ENCODE results near the gene FXYD3. TPM values are rescaled to one million over a fixed set of nuclear protein-coding genes. Genes with fewer than 3 reads are reported as not detected.
"Not testable (repeated sequence)": the region's sequence is repeated elsewhere in the genome, so short reads cannot be mapped to it uniquely, and the experiment has no call there.

Gene FXYD3
- total and polyA plus RNA-seq, 4 donors, result 0.32 to 0.45 TPM; not detected in 2

GRCh38 chr19:35100588-35101533 lies 14.8 kb upstream of the FXYD3 start:
- H3K4me3 ChIP-seq (ENCODE audit: low read depth in 1 of 3, low read length in 3 of 3), result no peak overlapping the region
- H3K9me3 ChIP-seq (ENCODE audit: control insufficient read depth in 4 of 4, low read length in 3 of 4), result no peaks in the 10 kb centered on the region
- no peaks in the 10 kb centered on the region for H3K27me3 ChIP-seq (ENCODE audit: control insufficient read depth in 4 of 4, insufficient read depth in 4 of 4, low read length in 3 of 4)
- WGBS, result 87% methylated on average over 16 of the region's 16 CpGs
- TF ChIP-seq YY1 (IDR thresholded peaks at IDR 0.05) (no peak), NR2F2 (IDR thresholded peaks at IDR 0.05) (no peak), ZBTB33 (IDR thresholded peaks at IDR 0.05) (no peak), HNF4G (IDR thresholded peaks at IDR 0.05) (no peak), MAX (IDR thresholded peaks at IDR 0.05) (no peak), GABPA (IDR thresholded peaks at IDR 0.05 in 1 of 2, conservative IDR thresholded peaks at IDR 0.05 in 1 of 2) (no peak), FOXA1 (IDR thresholded peaks at IDR 0.05) (no peak), SP1 (IDR thresholded peaks at IDR 0.05) (no peak), JUND (IDR thresholded peaks at IDR 0.05) (no peak), TAF1 (conservative IDR thresholded peaks at IDR 0.05) (no peak), ATF3 (IDR thresholded peaks at IDR 0.05) (no peak), HNF4A (conservative IDR thresholded peaks at IDR 0.05) (no peak)
- H3K36me3 ChIP-seq (ENCODE audit: control insufficient read depth in 4 of 4, insufficient read depth in 3 of 4, low read depth in 1 of 4, low read length in 3 of 4), result no peaks in the 10 kb centered on the region
- no peak for DNase-seq (ENCODE audit: low spot score)
- peaks cover 2 to 15% (median 11%) of the 10 kb centered on the region in 4 donors for H3K4me1 ChIP-seq (ENCODE audit: control insufficient read depth in 4 of 4, insufficient read depth in 4 of 4, low read length in 3 of 4)
- no peak overlapping the region for H3K9ac ChIP-seq (ENCODE audit: low read depth in 1 of 2, low read length in 2 of 2)
- no peak overlapping the region for H3K27ac ChIP-seq (ENCODE audit: low read depth in 1 of 2, low read length in 2 of 2)

- not testable (repeated sequence) for H3K27ac ChIP-seq (ENCODE audit: low read depth in 1 of 2, low read length in 2 of 2); DNase-seq (ENCODE audit: low spot score); H3K4me3 ChIP-seq (ENCODE audit: low read depth in 1 of 3, low read length in 3 of 3); H3K36me3 ChIP-seq (ENCODE audit: control insufficient read depth in 4 of 4, insufficient read depth in 3 of 4, low read depth in 1 of 4, low read length in 3 of 4); H3K9me3 ChIP-seq (ENCODE audit: control insufficient read depth in 4 of 4, low read length in 3 of 4); H3K9ac ChIP-seq (ENCODE audit: low read depth in 1 of 2, low read length in 2 of 2); H3K27me3 ChIP-seq (ENCODE audit: control insufficient read depth in 4 of 4, insufficient read depth in 4 of 4, low read length in 3 of 4)
- peaks cover 2 to 15% (median 11%) of the 10 kb centered on the region in 4 donors for H3K4me1 ChIP-seq (ENCODE audit: control insufficient read depth in 4 of 4, insufficient read depth in 4 of 4, low read length in 3 of 4)
- 94% methylated on average over 10 of the region's 10 CpGs for WGBS
Observed at GRCh38 chr19:35101949-35102348, 13.7 kb upstream of the FXYD3 start.

- 82% methylated on average over 10 of the region's 10 CpGs for WGBS
- not testable (repeated sequence) for H3K9me3 ChIP-seq (ENCODE audit: control insufficient read depth in 4 of 4, low read length in 3 of 4); H3K36me3 ChIP-seq (ENCODE audit: control insufficient read depth in 4 of 4, insufficient read depth in 3 of 4, low read depth in 1 of 4, low read length in 3 of 4); H3K27me3 ChIP-seq (ENCODE audit: control insufficient read depth in 4 of 4, insufficient read depth in 4 of 4, low read length in 3 of 4); H3K4me3 ChIP-seq (ENCODE audit: low read depth in 1 of 3, low read length in 3 of 3); H3K9ac ChIP-seq (ENCODE audit: low read depth in 1 of 2, low read length in 2 of 2); DNase-seq (ENCODE audit: low spot score); H3K27ac ChIP-seq (ENCODE audit: low read depth in 1 of 2, low read length in 2 of 2)
- peaks cover 2 to 11% (median 9%) of the 10 kb centered on the region in 4 donors for H3K4me1 ChIP-seq (ENCODE audit: control insufficient read depth in 4 of 4, insufficient read depth in 4 of 4, low read length in 3 of 4)
Observed at GRCh38 chr19:35103614-35104013, 12.0 kb upstream of the FXYD3 start.

Data from liver (tissue), 9 donors.